OCI-LY7 (cell line): Measurements from ENCODE around the gene PLEKHO1.

Experiments used
- CTCF ChIP-seq: fragments of 200-600 bp; sonication (generic); conservative IDR thresholded peaks from 2 replicates; pipeline ENCODE4 v1.5.1; 2014; ENCODE audit warnings: mild to moderate bottlenecking, antibody characterized with exemption, low read length, moderate library complexity, mixed read lengths
- EZH2phosphoT487 ChIP-seq: fragments of 200-600 bp; sonication (generic); IDR thresholded peaks from 2 replicates; pipeline ENCODE4 v1.6.1; 2018; ENCODE audit warnings: low read depth, borderline replicate concordance, mild to moderate bottlenecking, mixed run types, antibody characterized with exemption, low read length, moderate library complexity, mixed read lengths

- TF ChIP-seq CTCF (no peak), EZH2phosphoT487 (no peak)
These were observed 31.0 kb upstream of the PLEKHO1 start for GRCh38 chr1:150118716-150119115.
